ENCODE data around the gene SNAPC5. TPM values are rescaled to one million over a fixed set of nuclear protein-coding genes. Genes with fewer than 3 reads are reported as not detected.
"Not testable (repeated sequence)": the region's sequence is repeated elsewhere in the genome, so short reads cannot be mapped to it uniquely, and the experiment has no call there.

SNAPC5 gene
- polyA plus RNA-seq, 1 experiment, result 31.3 TPM

DNA sequence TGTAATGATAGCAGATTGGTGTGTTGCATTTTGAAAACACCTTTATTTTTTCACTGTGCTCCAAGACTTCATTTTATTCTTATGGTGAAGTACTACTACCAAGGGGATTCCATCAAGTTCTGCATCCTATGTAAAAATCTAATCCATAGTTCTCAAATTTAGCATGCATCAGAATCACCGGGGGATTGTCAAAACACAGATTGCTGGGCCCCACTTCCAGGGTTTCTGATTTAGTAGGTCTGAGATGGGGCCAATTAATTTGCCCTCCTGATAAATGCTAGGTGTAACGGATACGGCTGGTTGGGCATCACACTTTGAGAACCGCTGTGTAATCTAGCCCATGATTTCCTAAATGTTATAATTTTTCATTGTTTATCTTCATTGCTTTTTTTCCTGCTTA is 8.3 kb upstream of the SNAPC5 start:
- TF ChIP-seq, protein P1, sequence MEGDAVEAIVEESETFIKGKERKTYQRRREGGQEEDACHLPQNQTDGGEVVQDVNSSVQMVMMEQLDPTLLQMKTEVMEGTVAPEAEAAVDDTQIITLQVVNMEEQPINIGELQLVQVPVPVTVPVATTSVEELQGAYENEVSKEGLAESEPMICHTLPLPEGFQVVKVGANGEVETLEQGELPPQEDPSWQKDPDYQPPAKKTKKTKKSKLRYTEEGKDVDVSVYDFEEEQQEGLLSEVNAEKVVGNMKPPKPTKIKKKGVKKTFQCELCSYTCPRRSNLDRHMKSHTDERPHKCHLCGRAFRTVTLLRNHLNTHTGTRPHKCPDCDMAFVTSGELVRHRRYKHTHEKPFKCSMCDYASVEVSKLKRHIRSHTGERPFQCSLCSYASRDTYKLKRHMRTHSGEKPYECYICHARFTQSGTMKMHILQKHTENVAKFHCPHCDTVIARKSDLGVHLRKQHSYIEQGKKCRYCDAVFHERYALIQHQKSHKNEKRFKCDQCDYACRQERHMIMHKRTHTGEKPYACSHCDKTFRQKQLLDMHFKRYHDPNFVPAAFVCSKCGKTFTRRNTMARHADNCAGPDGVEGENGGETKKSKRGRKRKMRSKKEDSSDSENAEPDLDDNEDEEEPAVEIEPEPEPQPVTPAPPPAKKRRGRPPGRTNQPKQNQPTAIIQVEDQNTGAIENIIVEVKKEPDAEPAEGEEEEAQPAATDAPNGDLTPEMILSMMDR (IDR thresholded peaks at IDR 0.05; ENCODE audit: low read depth, low read length), result no peak
- ChIA-PET CTCF (interaction anchor here (1.9 kb wide), 1 partner anchor 8 kb away, joined by 14 read pairs; the partner anchor contains the start of gene SNAPC5), POLR2A (no interaction called here)
- Histone ChIP-seq H3K27ac (ENCODE audit: low read depth, low read length) (no peak overlapping the region), H3K4me3 (ENCODE audit: low read depth, low read length) (peak overlapping the region; percentile 97), H3K27me3 (ENCODE audit: control insufficient read depth, insufficient read depth, low read length) (no peaks in the 10 kb centered on the region), H3K9me3 (ENCODE audit: control insufficient read depth, insufficient read depth, low read length) (no peaks in the 10 kb centered on the region)
- no peak for DNase-seq (ENCODE audit: low read depth, low spot score)

GRCh38 chr15:66505430-66505811 is 7.9 kb upstream of the SNAPC5 start:
- TF ChIP-seq, protein P1 (IDR thresholded peaks at IDR 0.05; ENCODE audit: low read depth, low read length), result no peak
- ChIA-PET CTCF (interaction anchor here (1.9 kb wide), 1 partner anchor 8 kb away, joined by 14 read pairs; the partner anchor contains the start of gene SNAPC5), POLR2A (interaction anchor here (1.0 kb wide), 1 partner anchor 119 kb away, joined by 5 read pairs; the partner anchor contains the start of gene MAP2K1)
- H3K4me3 ChIP-seq (ENCODE audit: low read depth, low read length), result peak overlapping the region; percentile 97
- H3K27ac ChIP-seq (ENCODE audit: low read depth, low read length), result peak overlapping the region; percentile 90
- H3K9me3 ChIP-seq (ENCODE audit: control insufficient read depth, insufficient read depth, low read length), result no peaks in the 10 kb centered on the region
- H3K27me3 ChIP-seq (ENCODE audit: control insufficient read depth, insufficient read depth, low read length), result no peaks in the 10 kb centered on the region
- DNase-seq (ENCODE audit: low read depth, low spot score), result no peak

DNA sequence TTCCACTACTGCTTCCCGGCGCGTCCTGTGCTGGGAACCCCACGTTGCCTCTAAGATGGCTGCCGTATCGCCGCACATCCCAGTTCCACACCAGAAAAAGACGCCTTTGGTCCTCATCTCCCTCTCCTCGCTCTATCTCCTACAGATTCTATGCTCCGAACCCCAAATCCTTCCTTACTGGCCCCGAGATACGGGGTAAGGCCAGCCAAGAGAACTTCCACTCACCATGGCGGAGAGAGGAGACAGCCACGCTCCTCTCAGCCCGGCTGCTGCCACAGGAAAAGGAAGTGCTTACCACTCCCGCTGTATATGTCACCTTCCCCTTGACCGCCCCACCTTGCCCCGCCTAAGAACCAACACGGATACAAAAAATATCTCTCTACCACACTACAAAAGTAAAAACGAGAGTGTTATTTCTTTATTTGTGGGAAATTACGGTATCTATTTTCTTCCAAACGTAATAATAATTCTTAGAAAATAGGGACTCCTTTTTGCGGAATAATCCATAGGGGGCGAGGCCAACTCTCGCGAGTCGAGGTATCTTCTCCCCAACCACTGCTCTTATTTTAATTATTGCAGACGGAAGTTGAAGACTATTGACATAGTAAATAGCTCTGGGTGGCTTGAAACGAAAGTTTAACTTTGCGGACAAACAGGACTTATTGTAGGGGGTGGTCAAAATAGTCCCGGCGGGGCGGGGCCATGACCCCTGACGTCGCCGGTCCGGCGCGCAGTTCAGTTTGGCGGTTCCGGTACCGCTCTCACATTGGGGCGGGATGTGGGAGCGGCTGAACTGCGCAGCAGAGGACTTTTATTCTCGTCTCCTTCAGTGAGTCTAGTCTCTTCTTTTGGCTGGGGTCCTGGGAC is 7.2 kb upstream of the SNAPC5 start, which contains the start of the genes RPL4 and ZWILCH:
Gene RPL4 (minus strand): TSS at position 293 of the 867 bp plus-strand sequence. CDS start 65 bp downstream, at position 228.
Gene ZWILCH (plus strand): TSS at position 764 of the 867 bp plus-strand sequence. CDS start 13 bp downstream, at position 777.
- Histone ChIP-seq H3K27me3 (ENCODE audit: control insufficient read depth, insufficient read depth, low read length) (no peaks in the 10 kb centered on the region), H3K4me3 (ENCODE audit: low read depth, low read length) (peak within 1 kb of the TSS; percentile 97), H3K27ac (ENCODE audit: low read depth, low read length) (peak within 1 kb of the TSS; percentile 90), H3K9me3 (ENCODE audit: control insufficient read depth, insufficient read depth, low read length) (no peaks in the 10 kb centered on the region)
- ChIA-PET POLR2A (interaction anchor here (1.0 kb wide), 1 partner anchor 118 kb away, joined by 5 read pairs; the partner anchor contains the start of gene MAP2K1), CTCF (interaction anchor here (1.7 kb wide), 1 partner anchor 62 kb away, joined by 6 read pairs; no protein-coding TSS in a partner anchor)
- TF ChIP-seq, protein P1 (IDR thresholded peaks at IDR 0.05; ENCODE audit: low read depth, low read length), result no peak
- DNase-seq (ENCODE audit: low read depth, low spot score), result peak; percentile 74

DNA sequence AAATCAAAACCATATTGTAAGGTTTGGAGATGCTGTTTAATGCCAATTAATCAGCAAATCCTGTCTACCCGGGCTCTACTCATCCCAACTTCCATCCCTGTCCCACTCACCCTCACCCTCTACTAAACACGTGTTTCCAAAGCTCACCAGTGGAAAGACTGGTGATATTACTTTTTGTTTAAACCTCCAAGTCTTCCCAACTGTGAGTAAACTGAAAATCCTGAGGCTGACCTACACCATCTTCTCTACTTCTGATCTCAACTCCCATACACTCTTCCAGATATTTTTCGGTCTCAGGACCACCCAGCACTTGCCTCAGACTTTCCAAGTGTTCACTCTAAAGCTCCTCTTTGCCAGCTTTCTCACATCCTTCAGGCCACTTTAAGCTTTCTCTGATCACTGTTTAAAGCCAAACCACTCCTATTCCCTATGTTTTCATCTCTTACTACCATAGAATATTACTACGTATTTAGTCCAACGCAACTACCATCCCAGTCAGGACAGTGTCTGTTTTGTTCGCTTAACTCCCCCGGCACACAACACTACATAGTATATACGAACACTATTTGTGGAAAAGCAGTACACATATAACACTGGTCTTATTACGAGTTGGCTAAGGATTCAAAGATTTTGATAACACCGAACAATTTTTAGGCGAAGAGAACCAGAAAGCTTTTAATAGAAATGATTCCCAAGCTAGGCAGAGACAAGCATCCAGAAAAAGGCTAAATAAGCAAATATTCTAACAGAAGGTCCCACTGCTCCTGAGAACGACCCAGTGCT is 6.4 kb upstream of the SNAPC5 start:
- no peaks in the 10 kb centered on the region for H3K9me3 ChIP-seq (ENCODE audit: control insufficient read depth, insufficient read depth, low read length)
- no peak for DNase-seq (ENCODE audit: low read depth, low spot score)
- TF ChIP-seq, protein P1 (IDR thresholded peaks at IDR 0.05; ENCODE audit: low read depth, low read length), result no peak
- ChIA-PET CTCF (interaction anchor here (1.7 kb wide), 1 partner anchor 63 kb away, joined by 6 read pairs; no protein-coding TSS in a partner anchor), POLR2A (no interaction called here)
- H3K27me3 ChIP-seq (ENCODE audit: control insufficient read depth, insufficient read depth, low read length), result no peaks in the 10 kb centered on the region
- peak overlapping the region; percentile 90 for H3K27ac ChIP-seq (ENCODE audit: low read depth, low read length)
- peak overlapping the region; percentile 97 for H3K4me3 ChIP-seq (ENCODE audit: low read depth, low read length)

DNA sequence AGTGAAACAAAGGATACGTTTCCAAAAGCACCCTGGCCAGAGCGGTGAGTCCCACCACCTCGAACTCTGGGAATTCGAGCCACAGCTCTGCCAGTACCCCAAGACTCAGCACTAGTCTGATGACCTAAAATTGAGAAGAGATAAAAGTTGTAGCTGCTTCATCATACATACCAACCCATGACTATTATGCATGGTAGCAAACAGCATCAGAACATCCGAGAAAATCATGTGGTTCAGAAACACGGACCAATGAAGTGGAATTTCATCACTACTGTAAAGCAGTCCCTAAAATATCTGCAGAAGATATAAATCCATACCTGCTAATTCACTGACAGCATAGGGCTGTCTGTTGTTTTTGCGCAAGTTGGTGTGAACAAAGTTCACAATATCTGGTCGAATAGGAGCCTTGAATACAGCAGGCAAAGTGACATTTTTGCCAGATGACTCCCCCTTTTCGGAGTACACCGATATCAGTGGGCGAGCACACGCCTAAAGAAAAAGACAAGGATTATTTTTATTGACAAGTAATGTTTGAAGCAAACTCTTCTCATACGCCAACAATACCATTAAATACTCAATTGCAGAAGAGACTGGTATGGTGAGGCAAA is 5.6 kb upstream of the SNAPC5 start:
- CTCF ChIA-PET, result interaction anchor here (1.7 kb wide), 1 partner anchor 64 kb away, joined by 6 read pairs; no protein-coding TSS in a partner anchor

More for the DNA sequence above, 5.6 kb upstream of the SNAPC5 start:
- DNase-seq (ENCODE audit: low read depth, low spot score); H3K27ac ChIP-seq (ENCODE audit: low read depth, low read length); H3K9me3 ChIP-seq (ENCODE audit: control insufficient read depth, insufficient read depth, low read length); H3K27me3 ChIP-seq (ENCODE audit: control insufficient read depth, insufficient read depth, low read length); POLR2A ChIA-PET: not testable (repeated sequence)
- peak overlapping the region; percentile 97 for H3K4me3 ChIP-seq (ENCODE audit: low read depth, low read length)

All from AG04450 (cell line).